HG03571 (cell line): ENCODE measurements around the gene SRRM1.
"Not testable (repeated sequence)": the region's sequence is repeated elsewhere in the genome, so short reads cannot be mapped to it uniquely, and the experiment has no call there.

Experiments used
- ATAC-seq: cut with Tn5 transposase; IDR thresholded peaks from one replicate; pipeline ENCODE4 v1.9.1; 2021; ENCODE audit not compliant: unreplicated experiment

The SRRM1 gene

GRCh38 chr1:24643363-24644099, 429 bp downstream of the SRRM1 start:
- ATAC-seq, result peak; percentile 7

- ATAC-seq, result no peak
Measured at GRCh38 chr1:24644100-24644384, 940 bp downstream of the SRRM1 start.

DNA sequence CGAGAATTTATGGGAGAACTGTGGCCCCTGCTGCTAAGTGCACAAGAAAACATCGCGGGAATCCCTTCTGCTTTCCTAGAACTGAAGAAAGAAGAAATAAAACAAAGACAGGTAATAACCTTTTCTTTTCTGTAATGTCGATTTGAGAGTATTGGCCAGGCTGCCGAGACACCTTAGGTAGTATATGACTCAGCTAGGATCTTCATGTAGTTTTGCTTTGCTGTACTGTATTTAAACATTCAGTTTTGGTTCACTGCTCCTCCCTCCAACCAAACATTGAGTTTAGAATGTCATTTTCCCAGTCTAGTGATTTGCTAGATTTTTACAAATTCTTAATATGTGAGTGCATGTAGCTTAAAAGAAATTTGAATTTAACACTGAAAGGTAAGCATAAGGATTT, 5.8 kb downstream of the SRRM1 start:
- no peak for ATAC-seq

DNA sequence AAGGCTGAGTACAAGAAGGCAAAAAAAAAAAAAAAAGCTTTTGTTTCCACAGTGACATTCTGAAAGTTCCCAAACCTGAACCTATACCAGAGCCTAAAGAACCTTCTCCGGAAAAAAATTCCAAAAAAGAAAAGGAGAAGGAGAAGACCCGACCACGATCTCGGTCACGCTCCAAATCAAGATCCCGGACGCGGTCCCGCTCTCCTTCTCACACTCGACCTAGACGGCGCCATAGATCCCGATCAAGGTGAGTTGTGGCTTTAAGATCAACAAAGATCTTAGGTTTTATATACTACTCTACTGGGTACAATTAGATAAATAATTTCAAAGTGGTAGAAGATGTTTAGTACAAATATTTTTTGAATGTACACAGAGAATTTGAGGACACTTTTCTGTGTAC, 9.3 kb downstream of the SRRM1 start:
- ATAC-seq, result no peak

DNA sequence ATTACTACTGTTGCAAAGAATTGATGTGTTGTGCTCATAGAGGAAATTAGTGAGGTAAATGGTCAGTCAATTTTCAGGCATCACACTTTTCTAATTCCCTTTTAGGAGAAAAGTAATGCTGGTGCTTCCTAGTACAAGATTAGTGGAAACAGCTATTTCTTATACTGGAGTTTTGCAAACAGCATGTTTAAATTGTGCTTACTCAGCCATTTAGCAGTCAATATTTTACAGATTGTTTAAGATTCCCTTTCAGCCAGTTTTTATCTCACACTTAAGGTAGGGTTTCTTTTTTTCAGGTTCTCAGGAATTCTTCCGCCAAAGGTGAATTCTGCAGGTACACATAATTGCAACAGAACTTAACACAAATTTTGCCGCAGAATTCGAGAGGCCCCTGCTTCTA, 10.9 kb downstream of the SRRM1 start:
- ATAC-seq, result no peak

DNA sequence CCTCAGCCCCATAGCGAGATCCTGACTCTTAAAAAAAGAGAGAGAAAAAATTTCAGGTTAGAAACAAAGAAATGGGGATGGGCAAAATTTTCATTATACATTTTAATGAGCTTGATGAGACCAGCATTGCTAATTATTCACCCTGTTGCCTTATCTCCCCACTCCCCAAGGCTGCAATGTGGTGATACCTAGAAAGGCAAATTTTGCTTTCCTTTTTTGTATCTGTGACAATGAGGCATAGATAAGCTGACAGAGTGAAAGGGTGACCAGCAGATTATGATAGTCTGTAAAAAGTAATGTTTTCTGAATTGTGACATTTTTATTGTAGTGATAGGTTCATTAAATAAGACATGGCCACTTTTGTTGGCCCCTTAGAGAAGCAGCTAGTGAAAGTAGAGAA, 12.9 kb downstream of the SRRM1 start:
- ATAC-seq, result no peak

- ATAC-seq, result no peak
Measured at GRCh38 chr1:24657781-24658180, 14.7 kb downstream of the SRRM1 start.

- ATAC-seq, result no peak
Measured at GRCh38 chr1:24659166-24659904, 16.2 kb downstream of the SRRM1 start.

- no peak for ATAC-seq
Measured at GRCh38 chr1:24659993-24660665, 17.0 kb downstream of the SRRM1 start.

GRCh38 chr1:24664507-24665033, 21.5 kb downstream of the SRRM1 start:
- no peak for ATAC-seq

DNA sequence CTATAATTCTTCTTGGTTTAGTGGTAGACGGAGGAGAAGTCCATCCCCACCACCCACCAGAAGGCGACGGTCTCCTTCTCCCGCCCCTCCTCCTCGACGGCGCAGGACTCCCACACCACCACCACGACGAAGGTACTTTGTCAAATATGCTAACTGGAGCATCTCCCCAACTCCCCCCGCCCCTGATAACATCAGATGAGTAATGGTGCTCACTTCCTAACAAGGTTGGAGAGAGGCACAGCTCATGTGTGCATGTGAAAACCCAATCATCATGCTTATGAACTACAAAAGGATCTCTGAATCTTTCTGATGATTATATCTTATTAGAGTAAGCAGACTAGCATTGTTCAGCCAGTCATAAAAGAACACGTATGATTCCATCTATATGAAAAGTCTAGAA, 23.7 kb downstream of the SRRM1 start:
- ATAC-seq, result no peak

DNA sequence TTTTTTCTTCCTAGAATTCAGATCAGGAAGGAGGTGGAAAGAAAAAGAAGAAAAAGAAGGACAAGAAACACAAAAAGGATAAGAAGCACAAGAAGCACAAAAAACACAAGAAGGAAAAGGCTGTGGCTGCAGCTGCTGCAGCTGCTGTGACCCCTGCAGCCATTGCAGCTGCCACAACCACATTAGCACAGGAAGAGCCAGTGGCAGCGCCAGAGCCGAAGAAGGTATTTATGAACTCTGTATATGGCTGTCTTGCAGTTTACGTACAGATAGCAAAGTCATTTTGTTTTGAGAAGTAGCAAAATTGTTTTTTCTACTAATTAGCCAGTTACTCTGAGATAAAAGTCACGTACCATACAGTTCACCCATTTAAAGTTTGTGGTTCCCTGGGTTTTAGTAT, 28.3 kb downstream of the SRRM1 start:
- not testable (repeated sequence) for ATAC-seq

- not testable (repeated sequence) for ATAC-seq
Measured at GRCh38 chr1:24672686-24673085, 29.6 kb downstream of the SRRM1 start.

- ATAC-seq, result no peak
Measured at GRCh38 chr1:24673341-24673740, 30.2 kb downstream of the SRRM1 start.

DNA sequence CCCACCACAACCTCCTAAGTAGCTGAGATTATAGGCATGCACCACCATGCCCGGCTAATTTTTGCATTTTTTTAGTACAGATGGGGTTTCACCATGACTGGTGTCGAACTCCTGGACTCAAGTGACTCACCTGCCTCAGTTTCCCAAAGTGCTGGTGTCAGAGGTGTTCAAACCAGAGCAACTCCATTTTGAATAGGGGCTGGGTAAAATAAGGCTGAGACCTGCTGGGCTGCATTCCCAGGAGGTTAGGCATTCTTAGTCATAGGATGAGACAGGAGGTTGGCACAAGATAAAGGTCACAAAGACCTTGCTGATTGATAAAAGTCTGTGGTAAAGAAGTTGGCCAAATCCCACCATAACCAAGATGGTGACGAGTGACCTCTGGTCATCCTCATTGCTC, 35.3 kb downstream of the SRRM1 start:
- ATAC-seq, result not testable (repeated sequence)

DNA sequence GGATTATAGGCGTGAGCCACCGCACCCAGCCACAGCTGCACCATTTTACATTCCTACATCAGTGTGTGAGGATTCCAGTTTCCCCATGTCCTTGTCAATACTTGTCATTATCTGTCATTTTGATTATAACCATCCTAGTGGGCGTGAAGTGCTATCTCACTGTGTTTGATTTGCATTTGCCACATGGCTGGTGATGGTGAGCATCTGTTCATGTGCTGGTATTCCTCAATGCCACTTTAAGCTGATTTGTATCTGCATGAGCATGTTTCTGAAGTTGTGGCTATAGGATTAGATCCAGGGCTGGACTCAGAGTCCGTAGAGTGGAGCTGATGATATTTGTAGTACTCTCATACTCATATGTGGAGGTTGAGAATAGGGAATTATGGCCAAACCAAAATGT, 36.6 kb downstream of the SRRM1 start:
- ATAC-seq, result no peak

DNA sequence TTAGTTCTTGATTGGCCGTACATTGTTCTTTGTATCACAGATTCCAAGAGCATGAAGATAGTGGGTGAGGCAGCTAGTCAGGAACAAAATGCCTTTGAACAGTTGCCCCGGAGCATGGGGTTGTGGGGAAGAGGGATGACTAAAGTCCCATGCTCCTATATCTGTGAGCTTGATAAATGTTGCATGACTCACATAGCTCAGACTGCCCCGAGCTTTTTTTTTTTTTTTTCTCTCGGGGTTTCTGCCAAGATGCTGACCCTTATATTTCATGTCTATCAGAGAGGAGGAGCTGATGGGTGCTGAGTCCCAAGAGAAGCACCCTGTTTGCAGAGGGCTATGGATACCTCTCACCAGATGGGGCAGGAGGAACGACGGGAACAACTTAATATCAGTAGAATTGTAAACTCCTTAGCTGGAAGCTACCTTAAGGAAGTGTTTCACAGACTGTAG, 40.6 kb downstream of the SRRM1 start:
- ATAC-seq, result no peak

DNA sequence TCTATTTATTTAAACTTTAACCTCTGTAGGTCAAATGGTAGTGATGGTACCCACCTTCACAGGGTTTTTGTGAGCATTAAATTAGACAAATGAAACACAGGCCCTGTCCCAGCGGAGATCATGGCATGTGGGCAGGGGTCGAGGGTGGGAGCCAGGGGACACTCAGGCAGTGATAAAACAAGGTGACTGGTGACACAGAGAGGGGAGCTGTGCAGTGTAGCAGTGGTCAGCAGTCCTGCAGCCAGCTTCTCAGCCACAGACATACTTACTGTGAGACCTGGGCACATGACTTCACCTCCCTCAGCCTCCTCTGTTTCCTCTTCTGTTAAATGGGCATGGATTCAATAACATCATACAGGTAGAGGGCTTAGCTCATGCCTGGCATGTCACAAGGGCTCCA, 44.9 kb downstream of the SRRM1 start:
- ATAC-seq, result no peak

- ATAC-seq, result no peak
Measured at GRCh38 chr1:24688621-24689195, 45.6 kb downstream of the SRRM1 start.

GRCh38 chr1:24691051-24691450, 47.9 kb downstream of the SRRM1 start:
- no peak for ATAC-seq

DNA sequence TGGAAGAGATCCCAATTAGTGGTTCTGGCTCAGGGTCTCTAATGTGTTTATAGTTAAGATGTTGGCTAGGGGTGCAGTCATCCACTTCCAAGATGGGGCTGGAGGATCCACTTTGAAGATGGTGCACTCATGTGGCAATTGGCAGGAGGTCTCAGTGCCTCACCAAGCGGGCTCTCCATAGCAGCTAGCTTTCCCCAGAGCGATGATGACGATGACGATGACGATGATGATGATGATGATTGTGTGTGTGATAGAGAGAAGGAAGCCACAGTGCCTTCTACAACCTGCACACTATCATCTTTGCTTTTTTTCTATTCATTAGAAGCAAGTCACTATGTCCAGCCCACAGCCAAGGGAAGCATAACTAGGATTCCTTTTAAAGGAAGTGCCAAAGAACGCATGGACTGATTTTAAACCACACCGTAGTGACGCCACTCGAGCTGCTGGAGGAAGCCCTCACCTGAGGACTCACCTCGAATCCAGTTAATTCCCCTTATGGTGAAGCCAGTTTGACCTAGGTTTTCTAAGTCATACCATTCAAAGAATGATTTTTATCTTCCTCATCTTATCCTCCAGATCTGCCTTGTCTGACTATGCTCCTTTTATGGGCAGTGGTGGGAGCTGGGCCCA, 49.4 kb downstream of the SRRM1 start:
- ATAC-seq, result no peak
